ENCODE results near the gene MNAT1. TPM values are rescaled to one million over a fixed set of nuclear protein-coding genes. Genes with fewer than 3 reads are reported as not detected.
A peak's percentile ranks its signal among the peaks of the same experiment; 100 is the strongest.

Gene MNAT1
- total RNA-seq, 1 experiment from 2014 or later: 95.7 TPM

- no peak for ATAC-seq
Measured at GRCh38 chr14:60958146-60958545, 223.6 kb downstream of the MNAT1 start.

GRCh38 chr14:60963761-60964160 is 229.2 kb downstream of the MNAT1 start:
- H3K79me2 ChIP-seq (ENCODE audit: low read length): no peaks in the 10 kb centered on the region
- no peak for DNase-seq
- H3K9me2 ChIP-seq (replicated peaks; ENCODE audit: low read length): no peaks in the 10 kb centered on the region
- peaks cover 5% of the 10 kb centered on the region; the same call in 1 of the 2 replicates for H3K4me1 ChIP-seq (ENCODE audit: insufficient read depth, low read length)
- POLR2A ChIA-PET (ENCODE audit: unreplicated experiment): no interaction called here
- no peaks in the 10 kb centered on the region for H3K36me3 ChIP-seq (ENCODE audit: low read depth, low read length)
- peaks cover 4% of the 10 kb centered on the region for H3F3A ChIP-seq (ENCODE audit: low read length, unreplicated experiment)
- no peak overlapping the region for H3K9ac ChIP-seq (ENCODE audit: low read length)
- H3K27ac ChIP-seq (ENCODE audit: low read length): no peak overlapping the region
- no peak overlapping the region for H3K4me3 ChIP-seq (ENCODE audit: low read length)
- CTCF ChIA-PET: interaction anchor here (0.6 kb wide), 1 partner anchor 17 kb away, joined by 3 read pairs; no protein-coding TSS in a partner anchor
- BruUV-seq (replicated peaks): no TSS peak
- H4K20me1 ChIP-seq (ENCODE audit: low read length): no peaks in the 10 kb centered on the region
- no peak for TF ChIP-seq EZH2phosphoT487 (IDR thresholded peaks at IDR 0.05; ENCODE audit: borderline replicate concordance, low read length)
- no peak for TF ChIP-seq EZH2 (IDR thresholded peaks at IDR 0.05; ENCODE audit: low read length, unreplicated experiment)
- no peak for TF ChIP-seq CTCF (conservative IDR thresholded peaks at IDR 0.05; ENCODE audit: low read depth, low read length)
- no peak overlapping the region for H3K4me2 ChIP-seq (ENCODE audit: low read length)
- H3K27me3 ChIP-seq (ENCODE audit: low read length): no peaks in the 10 kb centered on the region
- intact Hi-C loops (cut with micrococcal nuclease): no loop called here
- no peaks in the 10 kb centered on the region for H3K9me3 ChIP-seq (ENCODE audit: low read length)
- no peak overlapping the region for H2AFZ ChIP-seq (ENCODE audit: low read length)
- ATAC-seq: no peak

More at GRCh38 chr14:60958146-60958545, 223.6 kb downstream of the MNAT1 start:
- ChIA-PET CTCF (no interaction called here), POLR2A (ENCODE audit: unreplicated experiment) (no interaction called here)
- no peaks in the 10 kb centered on the region for H3K9me2 ChIP-seq (replicated peaks; ENCODE audit: low read length)
- no peak overlapping the region for H2AFZ ChIP-seq (ENCODE audit: low read length)
- H3K4me1 ChIP-seq (ENCODE audit: insufficient read depth, low read length): no peaks in the 10 kb centered on the region
- no peaks in the 10 kb centered on the region for H3K79me2 ChIP-seq (ENCODE audit: low read length)
- TF ChIP-seq EZH2phosphoT487 (IDR thresholded peaks at IDR 0.05; ENCODE audit: borderline replicate concordance, low read length) (no peak), CTCF (conservative IDR thresholded peaks at IDR 0.05; ENCODE audit: low read depth, low read length) (no peak), EZH2 (IDR thresholded peaks at IDR 0.05; ENCODE audit: low read length, unreplicated experiment) (no peak)
- H3K4me2 ChIP-seq (ENCODE audit: low read length): no peak overlapping the region
- H3K9ac ChIP-seq (ENCODE audit: low read length): no peak overlapping the region
- peaks cover 29% of the 10 kb centered on the region; the same call in 1 of the 2 replicates for H3K36me3 ChIP-seq (ENCODE audit: low read depth, low read length)
- H3K4me3 ChIP-seq (ENCODE audit: low read length): no peak overlapping the region
- no peaks in the 10 kb centered on the region for H4K20me1 ChIP-seq (ENCODE audit: low read length)
- H3K9me3 ChIP-seq (ENCODE audit: low read length): peaks cover 22% of the 10 kb centered on the region
- no peak overlapping the region for H3K27ac ChIP-seq (ENCODE audit: low read length)
- H3F3A ChIP-seq (ENCODE audit: low read length, unreplicated experiment): no peaks in the 10 kb centered on the region
- H3K27me3 ChIP-seq (ENCODE audit: low read length): no peaks in the 10 kb centered on the region
- BruUV-seq (replicated peaks): no TSS peak
- intact Hi-C loops (cut with micrococcal nuclease): no loop called here
- DNase-seq: no peak

- BruUV-seq (replicated peaks): no TSS peak
- TF ChIP-seq EZH2phosphoT487 (IDR thresholded peaks at IDR 0.05; ENCODE audit: borderline replicate concordance, low read length): no peak
- no peak for TF ChIP-seq CTCF (conservative IDR thresholded peaks at IDR 0.05; ENCODE audit: low read depth, low read length)
- no peak for TF ChIP-seq EZH2 (IDR thresholded peaks at IDR 0.05; ENCODE audit: low read length, unreplicated experiment)
- peaks cover 4% of the 10 kb centered on the region for H3F3A ChIP-seq (ENCODE audit: low read length, unreplicated experiment)
- H3K4me1 ChIP-seq (ENCODE audit: insufficient read depth, low read length): peaks cover 5% of the 10 kb centered on the region; the same call in 1 of the 2 replicates
- no peaks in the 10 kb centered on the region for H3K9me2 ChIP-seq (replicated peaks; ENCODE audit: low read length)
- H3K9me3 ChIP-seq (ENCODE audit: low read length): no peaks in the 10 kb centered on the region
- DNase-seq: peak; percentile 38
- ATAC-seq: peak; percentile 76
- H3K27me3 ChIP-seq (ENCODE audit: low read length): no peaks in the 10 kb centered on the region
- no peak overlapping the region for H3K9ac ChIP-seq (ENCODE audit: low read length)
- H2AFZ ChIP-seq (ENCODE audit: low read length): no peak overlapping the region
- H3K79me2 ChIP-seq (ENCODE audit: low read length): no peaks in the 10 kb centered on the region
- no peak overlapping the region for H3K4me3 ChIP-seq (ENCODE audit: low read length)
- no peaks in the 10 kb centered on the region for H4K20me1 ChIP-seq (ENCODE audit: low read length)
- H3K36me3 ChIP-seq (ENCODE audit: low read depth, low read length): no peaks in the 10 kb centered on the region
- POLR2A ChIA-PET (ENCODE audit: unreplicated experiment): interaction anchor here (0.7 to 1.0 kb wide), 3 partner anchors 16 to 315 kb away, joined by 3 to 5 read pairs (median 5); partner anchors contain the start of genes SLC38A6 and TRMT5
- H3K4me2 ChIP-seq (ENCODE audit: low read length): no peak overlapping the region
- peak overlapping the region; percentile 27 for H3K27ac ChIP-seq (ENCODE audit: low read length)
- CTCF ChIA-PET: no interaction called here
- intact Hi-C loops (cut with micrococcal nuclease): loop anchor here (1.0 to 5.0 kb wide), 7 partner anchors 15 to 318 kb away; partner anchors contain the start of genes SIX1 and SIX4
Measured at GRCh38 chr14:60964904-60965303, 230.3 kb downstream of the MNAT1 start.

All from PC-3 (cell line).